C4-2B (cell line): ENCODE data around the gene FBXL16.

Experiments
- H3K27ac ChIP-seq: fragments of 450-650 bp; 2 replicates; pipeline ENCODE4 v1.5.1; 2017
- ZFX ChIP-seq: fragments of 450-650 bp; IDR thresholded peaks from 2 replicates; pipeline ENCODE4 v1.6.1; 2017
- TF ChIP-seq, protein P1 (sequence below): fragments of 450-650 bp; conservative IDR thresholded peaks from 2 replicates; pipeline ENCODE4 v1.5.1; 2017; ENCODE audit warnings: mild to moderate bottlenecking

The FBXL16 gene

DNA sequence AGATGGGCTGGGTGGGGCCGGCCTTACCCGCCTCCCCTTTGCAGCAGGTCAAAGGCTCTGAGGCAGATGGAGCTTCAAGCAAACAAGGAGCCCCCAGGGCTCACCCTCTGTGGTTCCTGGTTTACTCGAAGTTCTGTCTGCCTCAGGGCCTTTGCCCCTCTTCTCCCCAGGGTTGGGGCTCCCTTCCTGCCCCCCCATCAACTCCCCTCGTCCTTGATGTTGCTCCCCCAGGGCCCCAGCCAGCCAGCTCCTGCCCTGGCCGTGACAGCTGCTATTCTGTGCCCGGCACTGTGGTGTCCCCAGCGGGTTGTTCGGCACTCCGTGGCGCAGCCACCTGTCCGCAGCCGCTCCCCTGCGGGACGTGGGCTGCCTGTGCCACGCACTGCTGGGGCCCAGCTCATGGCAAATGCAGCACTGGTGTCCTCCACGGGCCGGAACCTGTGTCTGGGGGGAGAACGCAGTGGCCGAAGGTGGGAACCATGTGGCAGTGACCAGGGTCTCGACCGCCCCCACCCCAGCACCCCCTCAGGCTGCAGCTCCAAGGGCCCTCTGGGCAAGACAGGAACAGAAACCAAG is 5.0 kb upstream of the FBXL16 start:
- H3K27ac ChIP-seq = no peak overlapping the region
- no peak for TF ChIP-seq ZFX
- TF ChIP-seq, protein P1, sequence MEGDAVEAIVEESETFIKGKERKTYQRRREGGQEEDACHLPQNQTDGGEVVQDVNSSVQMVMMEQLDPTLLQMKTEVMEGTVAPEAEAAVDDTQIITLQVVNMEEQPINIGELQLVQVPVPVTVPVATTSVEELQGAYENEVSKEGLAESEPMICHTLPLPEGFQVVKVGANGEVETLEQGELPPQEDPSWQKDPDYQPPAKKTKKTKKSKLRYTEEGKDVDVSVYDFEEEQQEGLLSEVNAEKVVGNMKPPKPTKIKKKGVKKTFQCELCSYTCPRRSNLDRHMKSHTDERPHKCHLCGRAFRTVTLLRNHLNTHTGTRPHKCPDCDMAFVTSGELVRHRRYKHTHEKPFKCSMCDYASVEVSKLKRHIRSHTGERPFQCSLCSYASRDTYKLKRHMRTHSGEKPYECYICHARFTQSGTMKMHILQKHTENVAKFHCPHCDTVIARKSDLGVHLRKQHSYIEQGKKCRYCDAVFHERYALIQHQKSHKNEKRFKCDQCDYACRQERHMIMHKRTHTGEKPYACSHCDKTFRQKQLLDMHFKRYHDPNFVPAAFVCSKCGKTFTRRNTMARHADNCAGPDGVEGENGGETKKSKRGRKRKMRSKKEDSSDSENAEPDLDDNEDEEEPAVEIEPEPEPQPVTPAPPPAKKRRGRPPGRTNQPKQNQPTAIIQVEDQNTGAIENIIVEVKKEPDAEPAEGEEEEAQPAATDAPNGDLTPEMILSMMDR = no peak

DNA sequence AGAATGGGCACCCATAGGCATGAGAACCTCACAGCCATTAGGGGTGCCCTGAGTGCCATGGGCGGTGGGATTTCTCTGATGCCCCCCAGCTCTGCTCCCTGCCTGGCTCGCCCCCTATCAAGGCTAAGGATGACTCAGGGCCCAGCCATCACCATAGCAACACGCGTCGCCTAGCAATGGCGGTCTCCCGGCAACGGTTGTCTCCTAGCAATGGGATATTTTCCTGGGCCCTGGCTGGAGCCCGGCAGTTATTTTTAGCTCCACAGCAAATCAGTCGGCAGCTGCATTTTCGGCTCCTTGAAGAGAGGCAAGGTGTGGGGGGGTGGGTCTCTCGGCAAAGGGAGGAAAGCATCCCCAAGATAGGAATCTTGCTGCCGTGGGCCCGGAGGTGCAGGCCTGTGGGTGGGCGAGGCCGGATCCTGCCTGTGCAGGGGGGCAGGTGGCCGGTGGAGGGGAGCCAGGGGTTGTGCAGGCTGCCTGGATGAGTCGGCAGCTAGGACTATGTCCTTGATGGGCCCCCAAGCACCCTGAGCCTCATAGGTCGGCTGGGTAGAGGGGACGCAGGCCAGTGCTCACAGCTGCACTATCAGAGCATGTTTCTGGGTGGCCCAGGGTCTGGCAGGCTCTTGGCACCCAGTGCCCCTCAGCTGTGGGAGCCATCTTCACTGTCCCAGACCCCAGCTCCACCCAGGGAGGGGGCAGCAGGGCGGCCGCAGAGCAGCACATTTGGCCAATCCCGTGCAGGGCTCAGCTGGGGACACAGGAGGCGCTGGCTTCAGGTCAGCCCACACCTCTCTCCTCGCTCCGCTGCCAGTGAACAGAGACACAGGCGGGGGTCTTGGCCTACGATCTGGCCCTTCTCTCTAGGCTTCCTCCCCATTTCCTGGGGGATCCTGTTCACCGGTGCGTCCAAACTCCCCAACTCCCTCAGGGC is 4.2 kb upstream of the FBXL16 start:
- no peak for TF ChIP-seq ZFX
- TF ChIP-seq, protein P1 = no peak
- H3K27ac ChIP-seq = no peak overlapping the region

DNA sequence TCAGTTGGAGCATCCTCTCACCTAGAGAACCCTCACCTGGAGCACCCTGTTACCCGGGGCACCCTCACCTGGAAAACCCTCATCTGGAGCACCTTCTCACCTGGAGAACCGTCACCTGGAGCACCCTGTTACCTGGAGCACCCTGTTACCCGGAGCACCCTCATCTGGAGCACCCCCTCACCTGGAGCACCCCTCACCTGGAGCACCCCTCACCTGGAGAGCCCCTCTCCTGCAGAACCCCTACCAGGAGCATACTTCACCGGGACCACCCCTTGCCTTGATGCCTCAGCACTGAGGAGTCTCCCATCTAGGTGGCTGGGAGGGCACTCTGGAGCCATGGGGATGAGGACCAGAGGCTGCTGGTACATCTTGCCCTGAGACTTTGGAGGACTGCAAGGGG is 3.4 kb upstream of the FBXL16 start:
- TF ChIP-seq ZFX = no peak
- TF ChIP-seq, protein P1 = no peak

DNA sequence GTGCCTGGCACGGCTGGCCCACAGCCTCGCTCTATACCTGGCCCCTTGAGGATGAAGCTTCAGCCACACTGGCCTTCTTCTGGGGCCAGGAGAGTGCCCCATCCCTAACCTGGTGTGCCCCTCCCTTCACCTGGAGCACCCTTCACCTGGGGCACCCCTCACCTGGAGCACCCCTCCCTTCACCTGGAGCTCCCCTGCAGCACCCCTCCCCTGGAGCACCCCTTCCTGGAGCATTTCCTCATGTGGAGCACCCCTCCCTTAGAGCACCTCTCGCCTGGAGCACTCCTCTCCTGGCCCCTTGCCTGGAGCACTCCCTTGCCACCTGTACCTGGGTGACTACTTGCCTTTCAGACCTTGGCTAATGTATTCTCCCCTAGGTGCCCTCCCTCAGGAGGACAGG is 2.4 kb upstream of the FBXL16 start:
- H3K27ac ChIP-seq = no peak overlapping the region
- TF ChIP-seq ZFX = no peak
- TF ChIP-seq, protein P1 = no peak

More for the DNA sequence above, 3.4 kb upstream of the FBXL16 start:
- H3K27ac ChIP-seq = no peak overlapping the region

DNA sequence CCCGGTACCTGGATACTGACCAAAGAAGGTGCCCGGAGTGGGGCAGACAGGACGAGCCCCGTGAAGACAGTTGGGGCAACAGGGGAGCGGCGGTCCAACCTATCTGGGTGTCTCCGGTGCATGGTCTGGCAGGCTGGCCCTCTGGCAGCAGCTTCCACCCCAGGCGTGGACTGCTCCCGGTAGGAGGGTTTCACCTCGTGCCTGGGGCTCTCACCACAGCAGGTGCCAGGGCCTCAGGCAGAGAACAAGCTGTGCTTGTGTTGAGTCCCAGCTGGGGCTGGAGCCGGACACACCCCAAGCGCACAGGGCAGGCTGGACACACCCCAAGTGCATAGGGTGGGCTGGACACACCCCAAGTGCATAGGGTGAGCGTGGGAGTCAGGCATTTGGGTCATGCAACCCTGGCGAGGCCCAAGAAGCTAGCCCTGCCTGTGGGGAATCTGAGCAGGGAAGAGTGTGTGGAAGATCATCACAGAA is 1.5 kb upstream of the FBXL16 start:
- TF ChIP-seq ZFX = no peak
- TF ChIP-seq, protein P1 = no peak
- no peak overlapping the region for H3K27ac ChIP-seq

DNA sequence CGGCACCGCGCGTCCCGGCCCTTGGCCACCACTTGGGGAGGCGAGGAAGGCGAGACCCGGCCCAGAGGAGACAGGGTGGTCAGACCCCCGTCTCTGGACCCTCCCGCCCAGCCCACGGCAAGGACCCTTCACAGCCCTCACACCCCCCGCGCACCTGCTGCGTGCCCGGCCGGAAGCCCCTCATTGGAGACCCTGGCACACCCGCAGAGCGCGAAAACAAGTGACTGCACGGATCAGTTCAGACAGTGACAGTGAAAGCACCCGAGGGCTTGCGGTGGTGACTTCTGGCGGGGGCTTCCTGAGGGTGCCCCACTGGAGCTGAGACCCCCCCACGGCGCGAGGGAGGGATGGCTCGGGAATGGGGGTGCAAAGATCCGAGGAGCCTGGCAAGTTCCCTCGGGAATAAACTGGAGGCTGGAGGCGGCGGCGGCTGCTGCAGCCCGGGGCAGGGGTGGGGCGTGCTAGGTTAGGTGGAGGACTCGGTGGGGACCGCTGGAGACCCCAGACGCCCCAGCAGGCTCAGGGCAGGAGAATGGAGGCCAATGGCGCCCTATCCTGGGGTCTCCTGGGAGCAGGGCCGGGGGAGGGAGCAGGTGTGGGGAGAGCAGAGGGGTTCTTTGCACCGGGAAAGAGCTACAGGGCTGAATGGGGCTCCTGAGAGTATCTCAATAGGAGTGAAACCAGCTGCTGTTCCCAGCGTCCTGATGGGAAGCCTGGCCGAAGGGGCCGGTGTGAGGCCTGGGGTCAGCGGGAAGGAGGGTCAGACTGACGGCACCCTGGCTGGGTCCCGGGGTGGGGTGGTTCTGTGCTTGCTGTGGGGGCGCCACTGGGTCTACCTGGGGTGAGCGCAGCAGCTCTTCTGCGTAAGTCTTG is 824 bp upstream of the FBXL16 start:
- no peak for TF ChIP-seq ZFX
- TF ChIP-seq, protein P1 = no peak
- H3K27ac ChIP-seq = no peak overlapping the region
